ENCODE data around the gene OTUB2. TPM values are rescaled to one million over a fixed set of nuclear protein-coding genes. Genes with fewer than 3 reads are reported as not detected.
"Not testable (repeated sequence)": the region's sequence is repeated elsewhere in the genome, so short reads cannot be mapped to it uniquely, and the experiment has no call there.

Gene OTUB2
- total and polyA plus RNA-seq, 2 of the 8 experiments (the other 6 are each of a cell fraction or from before 2014, with no cell fraction given), result 2.2 to 4.2 TPM

DNA sequence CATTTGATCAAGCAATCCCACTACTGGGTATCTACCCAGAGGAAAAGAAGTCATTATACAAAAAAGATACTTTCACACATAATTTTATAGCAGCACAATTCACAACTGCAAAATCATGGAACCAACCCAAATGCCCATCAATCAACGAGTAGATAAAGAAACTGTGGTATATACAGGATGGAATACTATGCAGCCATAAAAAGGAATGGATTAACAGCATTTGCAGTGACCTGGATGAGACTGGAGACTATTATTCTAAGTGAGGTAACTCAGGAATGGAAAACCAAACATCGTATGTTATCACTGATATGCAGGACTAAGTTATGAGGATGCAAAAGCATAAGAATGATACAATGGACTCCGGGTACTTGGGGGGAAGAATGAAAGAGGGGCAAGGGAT is 45.9 kb downstream of the OTUB2 start:
- FAIRE-seq; H3K9ac ChIP-seq (replicated peaks in 1 of 4; ENCODE audit: extremely low read depth in 1 of 4, low read depth in 3 of 4, low read length in 3 of 4); H2BK20ac ChIP-seq (ENCODE audit: low read length); H4K20me1 ChIP-seq (replicated peaks in 1 of 2; ENCODE audit: control insufficient read depth in 1 of 2, insufficient read depth in 2 of 2, low read length in 2 of 2); H3K18ac ChIP-seq (ENCODE audit: extremely low read depth, low read length); H3K4ac ChIP-seq (replicated peaks; ENCODE audit: insufficient read length, low read depth, low read length); CTCF ChIA-PET (ENCODE audit: partially characterized antibody); H3K9me3 ChIP-seq (ENCODE audit: insufficient read depth in 2 of 2, low read depth in 1 of 2, low read length in 1 of 2); H4K5ac ChIP-seq (ENCODE audit: insufficient read length, low read depth, low read length); H3K27me3 ChIP-seq (replicated peaks in 1 of 4; ENCODE audit: control insufficient read depth in 3 of 4, extremely low read depth in 1 of 4, insufficient read depth in 3 of 4, low read length in 3 of 4); H3K23ac ChIP-seq (ENCODE audit: insufficient read length); H3K4me2 ChIP-seq (ENCODE audit: insufficient read depth in 1 of 2, low read depth in 2 of 2, low read length in 2 of 2); H3K79me1 ChIP-seq (ENCODE audit: low read depth, low read length); H2BK15ac ChIP-seq (ENCODE audit: low read length); H3K56ac ChIP-seq (replicated peaks; ENCODE audit: insufficient read length, low read depth, low read length); DNase-seq (ENCODE audit: low read depth in 1 of 2, low spot score in 2 of 2); H2AFZ ChIP-seq (ENCODE audit: low read length); H2AK5ac ChIP-seq (ENCODE audit: low read depth, low read length); POLR2A ChIA-PET (ENCODE audit: partially characterized antibody); H3K4me3 ChIP-seq (ENCODE audit: extremely low read depth in 1 of 4, insufficient read depth in 2 of 4, low read depth in 3 of 4, low read length in 4 of 4); H2BK12ac ChIP-seq (ENCODE audit: low read depth, low read length); H3K27ac ChIP-seq (ENCODE audit: low read depth, low read length); H3K23me2 ChIP-seq (ENCODE audit: low read depth, low read length); H3K4me1 ChIP-seq (replicated peaks in 1 of 4; ENCODE audit: control insufficient read depth in 3 of 4, insufficient read depth in 4 of 4, low read length in 3 of 4); H2BK120ac ChIP-seq (replicated peaks; ENCODE audit: low read depth, low read length); H4K8ac ChIP-seq (ENCODE audit: extremely low read depth, insufficient read depth, low read length); H4K91ac ChIP-seq (replicated peaks; ENCODE audit: insufficient read length, low read length); H2BK5ac ChIP-seq (ENCODE audit: low read depth, low read length); H3K14ac ChIP-seq (ENCODE audit: insufficient read length): not testable (repeated sequence)
- Histone ChIP-seq H3K36me3 (ENCODE audit: control insufficient read depth in 2 of 4, insufficient read depth in 4 of 4, low read length in 3 of 4) (peaks cover 0 to 16% (median 4%) of the 10 kb centered on the region in 4 experiments; a peak in 5 of 8 replicates), H3K79me2 (ENCODE audit: control insufficient read depth in 1 of 2, insufficient read depth in 2 of 2, low read length in 2 of 2) (peaks cover 6 to 95% of the 10 kb centered on the region in 2 experiments)
- 91% methylated on average over 3 of the region's 3 CpGs; no CpG with 5 or more reads in 1 of the 2 experiments for WGBS, 2 experiments (ENCODE audit: extremely low coverage in 1 of 2, insufficient coverage in 1 of 2, insufficient read length in 1 of 2, insufficient replicate concordance in 2 of 2, low coverage in 1 of 2, low lambda C conversion rate in 2 of 2, missing lambda C conversion rate in 1 of 2)

All from H1 (cell line).